Measurements from ENCODE around the gene CES1. TPM values are rescaled to one million over a fixed set of nuclear protein-coding genes. Genes with fewer than 3 reads are reported as not detected.
A peak's percentile ranks its signal among the peaks of the same experiment; 100 is the strongest.
"Not testable (repeated sequence)": the region's sequence is repeated elsewhere in the genome, so short reads cannot be mapped to it uniquely, and the experiment has no call there.

Gene CES1
- total RNA-seq, 1 donor from 2014 or later, result 0.58 TPM

DNA sequence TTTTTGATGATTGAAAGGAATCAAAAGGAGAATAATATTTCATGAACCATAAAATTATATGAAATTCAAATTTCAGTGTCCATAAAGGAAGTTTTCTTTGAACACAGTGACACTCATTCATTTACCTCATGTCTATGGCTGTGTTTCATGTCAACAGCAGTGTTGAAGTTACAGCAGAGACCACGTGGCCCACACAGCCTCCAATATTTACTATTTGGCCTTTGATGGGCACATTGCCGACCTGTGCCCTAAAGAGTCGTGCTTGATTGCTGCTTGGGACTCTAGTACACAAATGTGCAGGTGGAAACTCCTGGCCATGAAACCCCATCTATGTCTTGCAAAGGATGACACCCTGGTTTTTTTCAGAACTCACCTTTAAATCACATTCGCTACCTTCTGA is 57.0 kb downstream of the CES1 start:
- DNase-seq (ENCODE audit: low read depth, low spot score), result no peak
- no peak overlapping the region for H3K27ac Mint-ChIP-seq (ENCODE audit: unreplicated experiment)
- H3K4me1 Mint-ChIP-seq, result no peaks in the 10 kb centered on the region
- H3K9me3 Mint-ChIP-seq, result peaks cover 4% of the 10 kb centered on the region
- no peaks in the 10 kb centered on the region for H3K36me3 Mint-ChIP-seq (ENCODE audit: low read depth)
- peaks cover 17% of the 10 kb centered on the region for H3K27me3 Mint-ChIP-seq (ENCODE audit: low read depth)
- H3K4me3 Mint-ChIP-seq, result no peak overlapping the region
- TF ChIP-seq, protein P1, sequence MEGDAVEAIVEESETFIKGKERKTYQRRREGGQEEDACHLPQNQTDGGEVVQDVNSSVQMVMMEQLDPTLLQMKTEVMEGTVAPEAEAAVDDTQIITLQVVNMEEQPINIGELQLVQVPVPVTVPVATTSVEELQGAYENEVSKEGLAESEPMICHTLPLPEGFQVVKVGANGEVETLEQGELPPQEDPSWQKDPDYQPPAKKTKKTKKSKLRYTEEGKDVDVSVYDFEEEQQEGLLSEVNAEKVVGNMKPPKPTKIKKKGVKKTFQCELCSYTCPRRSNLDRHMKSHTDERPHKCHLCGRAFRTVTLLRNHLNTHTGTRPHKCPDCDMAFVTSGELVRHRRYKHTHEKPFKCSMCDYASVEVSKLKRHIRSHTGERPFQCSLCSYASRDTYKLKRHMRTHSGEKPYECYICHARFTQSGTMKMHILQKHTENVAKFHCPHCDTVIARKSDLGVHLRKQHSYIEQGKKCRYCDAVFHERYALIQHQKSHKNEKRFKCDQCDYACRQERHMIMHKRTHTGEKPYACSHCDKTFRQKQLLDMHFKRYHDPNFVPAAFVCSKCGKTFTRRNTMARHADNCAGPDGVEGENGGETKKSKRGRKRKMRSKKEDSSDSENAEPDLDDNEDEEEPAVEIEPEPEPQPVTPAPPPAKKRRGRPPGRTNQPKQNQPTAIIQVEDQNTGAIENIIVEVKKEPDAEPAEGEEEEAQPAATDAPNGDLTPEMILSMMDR (conservative IDR thresholded peaks at IDR 0.05), result no peak

DNA sequence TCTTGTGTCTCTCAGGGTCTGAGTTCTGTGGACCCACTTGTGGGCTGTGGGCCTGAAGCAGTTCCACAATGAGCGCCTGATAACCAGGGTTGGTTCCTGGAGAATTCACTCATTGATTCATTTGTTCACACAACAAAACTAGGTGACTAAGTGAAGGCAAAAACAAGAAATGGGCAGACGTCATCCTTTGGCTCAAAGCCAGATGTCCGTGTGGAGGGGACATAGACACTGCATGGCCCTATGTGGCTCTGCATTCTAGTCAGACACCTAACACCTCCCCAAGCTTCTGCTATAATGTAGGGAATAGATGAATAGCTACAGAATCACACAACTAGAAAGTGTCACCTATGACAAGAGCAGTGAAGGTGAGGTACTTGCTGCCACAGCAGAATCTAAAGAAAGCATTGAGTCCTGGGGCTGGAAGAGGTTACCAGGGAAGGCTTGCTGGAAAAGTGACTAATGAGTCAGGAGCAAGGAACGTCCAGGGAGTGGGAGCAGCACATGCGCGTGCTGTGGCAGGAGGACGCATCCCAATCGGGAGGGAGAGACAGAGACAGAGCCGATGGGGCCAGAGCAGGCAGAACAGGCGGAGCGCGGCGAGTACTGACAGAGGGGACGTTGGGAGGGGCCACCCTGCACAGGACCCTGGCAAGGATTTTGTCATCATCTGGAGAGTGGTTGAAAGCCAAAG is 58.9 kb downstream of the CES1 start:
- Mint-ChIP-seq H3K4me3 (no peak overlapping the region), H3K27me3 (ENCODE audit: low read depth) (peaks cover 14% of the 10 kb centered on the region), H3K9me3 (peaks cover 4% of the 10 kb centered on the region), H3K36me3 (ENCODE audit: low read depth) (no peaks in the 10 kb centered on the region), H3K27ac (ENCODE audit: unreplicated experiment) (no peak overlapping the region), H3K4me1 (no peaks in the 10 kb centered on the region)
- TF ChIP-seq, protein P1 (conservative IDR thresholded peaks at IDR 0.05), result no peak
- DNase-seq (ENCODE audit: low read depth, low spot score), result no peak

DNA sequence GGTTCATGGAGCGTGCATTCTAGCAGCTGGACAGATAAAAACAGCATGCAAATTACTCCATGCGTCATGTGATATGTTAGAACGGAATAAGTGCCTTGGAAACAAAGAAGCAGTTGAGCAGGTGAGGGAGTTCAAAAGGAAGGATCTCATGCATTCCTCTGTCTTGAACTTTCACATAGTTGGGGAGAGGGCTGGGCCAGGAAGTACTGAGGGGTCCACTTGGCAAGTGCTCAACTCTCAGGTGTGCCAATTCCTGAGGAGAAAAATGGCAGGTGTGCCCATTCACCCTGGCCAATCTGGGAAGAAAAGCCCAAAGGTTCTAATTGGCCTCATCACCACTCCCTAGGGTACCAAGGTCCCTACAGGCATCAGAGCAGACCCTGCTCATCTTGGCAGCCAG is 67.7 kb downstream of the CES1 start:
- Mint-ChIP-seq H3K27ac (ENCODE audit: unreplicated experiment) (no peak overlapping the region), H3K9me3 (no peaks in the 10 kb centered on the region), H3K36me3 (ENCODE audit: low read depth) (no peaks in the 10 kb centered on the region), H3K4me1 (peaks cover 5% of the 10 kb centered on the region), H3K4me3 (no peak overlapping the region), H3K27me3 (ENCODE audit: low read depth) (peaks cover 44% of the 10 kb centered on the region)
- TF ChIP-seq, protein P1 (conservative IDR thresholded peaks at IDR 0.05), result no peak
- no peak for DNase-seq (ENCODE audit: low read depth, low spot score)

DNA sequence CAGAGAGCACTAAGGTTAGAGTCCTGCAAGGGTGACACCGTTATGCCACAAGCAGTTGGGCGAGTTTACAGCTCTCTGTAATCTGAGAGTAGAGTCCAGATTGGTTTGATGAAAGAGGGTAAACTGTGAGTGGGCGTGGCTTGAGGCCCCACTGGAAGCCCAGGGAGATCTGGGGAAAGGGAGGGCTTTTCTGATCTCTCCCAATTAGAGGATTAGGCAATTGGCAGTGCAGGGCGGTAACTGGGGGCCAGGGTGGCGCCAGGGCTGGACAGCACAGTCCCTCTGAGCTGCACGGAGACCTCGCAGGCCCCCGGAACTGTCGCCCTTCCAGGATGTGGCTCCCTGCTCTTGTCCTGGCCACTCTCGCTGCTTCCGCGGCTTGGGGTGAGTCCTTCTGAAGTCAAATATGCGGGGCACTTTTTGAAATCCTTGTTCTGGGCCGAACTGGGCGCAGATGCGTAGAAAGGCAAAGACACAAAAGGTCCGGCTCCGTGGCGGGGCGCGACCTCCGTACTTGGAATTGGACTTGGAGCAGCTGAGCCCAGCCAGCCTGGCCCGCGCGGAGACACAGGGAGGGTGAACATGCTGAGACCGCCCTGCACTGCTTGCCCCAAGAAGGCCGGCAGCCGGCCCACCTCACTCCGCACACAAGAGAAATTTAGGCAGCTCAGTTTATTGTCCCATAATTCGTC is 72.4 kb downstream of the CES1 start:
- Mint-ChIP-seq H3K36me3 (ENCODE audit: low read depth) (no peaks in the 10 kb centered on the region), H3K27ac (ENCODE audit: unreplicated experiment) (peak overlapping the region; percentile 41), H3K9me3 (no peaks in the 10 kb centered on the region), H3K4me1 (peaks cover 7% of the 10 kb centered on the region), H3K27me3 (ENCODE audit: low read depth) (peaks cover 33% of the 10 kb centered on the region), H3K4me3 (peak overlapping the region; percentile 81)
- DNase-seq (ENCODE audit: low read depth, low spot score), result peak; percentile 16
- TF ChIP-seq, protein P1 (conservative IDR thresholded peaks at IDR 0.05), result no peak

DNA sequence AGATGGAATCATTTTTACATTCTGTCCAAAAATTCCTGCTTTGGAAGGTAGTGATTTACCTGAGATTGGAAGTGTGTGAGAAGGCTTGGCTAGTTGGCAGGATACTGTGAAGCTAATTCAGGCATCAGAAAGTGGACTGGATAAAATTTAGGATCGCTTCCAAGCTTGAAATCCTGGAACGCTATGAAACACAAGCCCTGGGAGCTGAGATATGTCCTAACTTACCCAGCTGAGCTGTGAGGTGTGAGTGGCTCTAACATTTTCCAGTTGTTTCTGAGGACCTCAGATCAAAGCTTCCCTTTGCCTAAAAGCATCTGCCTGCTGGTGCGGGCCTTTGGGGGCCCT is 73.0 kb downstream of the CES1 start:
- H3K27ac Mint-ChIP-seq (ENCODE audit: unreplicated experiment), result peak overlapping the region; percentile 41

DNA sequence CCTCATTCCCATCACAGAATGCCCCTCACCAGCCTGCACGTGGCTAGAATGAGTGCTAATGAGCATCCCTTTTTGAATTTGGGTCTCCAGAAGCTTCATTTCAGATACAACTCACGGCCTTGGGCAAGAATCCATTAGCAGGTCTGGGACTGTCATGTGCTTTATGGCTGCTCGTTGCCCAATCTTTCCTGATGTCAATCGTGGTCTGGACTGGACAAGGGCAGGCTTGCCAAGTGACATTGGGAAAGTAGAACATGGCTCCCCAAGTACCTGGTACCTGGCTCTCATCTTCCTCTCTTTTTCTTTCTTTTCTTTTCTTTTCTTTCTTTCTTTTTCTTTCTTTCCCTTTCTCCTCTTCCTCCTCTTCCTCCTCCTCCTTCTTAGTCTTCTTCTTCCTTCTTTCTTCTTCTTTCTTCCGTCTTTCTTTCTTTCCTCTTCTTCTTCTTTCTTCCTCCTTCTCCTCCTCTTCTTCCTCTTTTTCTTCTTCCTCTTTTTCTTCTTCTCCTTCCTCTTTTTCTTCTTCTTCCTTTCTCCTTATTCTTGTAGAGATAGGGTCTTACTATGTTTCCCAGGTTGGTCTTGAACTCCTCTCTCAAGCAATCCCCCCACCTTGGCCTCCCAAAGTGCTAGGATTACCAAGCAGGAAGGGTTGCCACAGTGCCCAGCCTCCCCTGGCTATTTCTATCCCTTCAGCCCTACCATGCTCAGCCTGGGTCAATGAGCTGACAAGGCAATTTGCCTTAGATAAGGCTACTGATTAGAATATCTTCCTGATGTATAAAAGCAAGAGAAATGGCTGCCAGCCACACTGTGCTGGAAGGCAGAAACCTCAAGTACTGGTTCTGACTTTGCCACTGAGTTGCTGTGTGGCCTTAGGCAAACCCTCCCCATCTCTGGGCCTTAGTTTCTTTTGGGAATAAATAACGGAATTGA is 75.0 kb downstream of the CES1 start:
- H3K4me1 Mint-ChIP-seq, result peaks cover 13% of the 10 kb centered on the region
- not testable (repeated sequence) for H3K4me3 Mint-ChIP-seq; H3K9me3 Mint-ChIP-seq; H3K36me3 Mint-ChIP-seq (ENCODE audit: low read depth); DNase-seq (ENCODE audit: low read depth, low spot score); H3K27ac Mint-ChIP-seq (ENCODE audit: unreplicated experiment)
- H3K27me3 Mint-ChIP-seq (ENCODE audit: low read depth), result peaks cover 27% of the 10 kb centered on the region

More for the DNA sequence above, 73.0 kb downstream of the CES1 start:
- Mint-ChIP-seq H3K4me3 (peak overlapping the region; percentile 81), H3K27me3 (ENCODE audit: low read depth) (peaks cover 31% of the 10 kb centered on the region)
- not testable (repeated sequence) for H3K4me1 Mint-ChIP-seq; H3K36me3 Mint-ChIP-seq (ENCODE audit: low read depth); H3K9me3 Mint-ChIP-seq; DNase-seq (ENCODE audit: low read depth, low spot score)

Data from neural crest cell (in vitro differentiated cells).